ENCODE results near the gene PLK3.

The PLK3 gene

GRCh38 chr1:44848456-44849181, 48.4 kb downstream of the PLK3 start:
- Mint-ChIP-seq H3K36me3 (ENCODE audit: low read depth) (peaks cover 16% of the 10 kb centered on the region), H3K4me3 (no peak overlapping the region), H3K9me3 (peaks cover 3% of the 10 kb centered on the region), H3K4me1 (peaks cover 25% of the 10 kb centered on the region), H3K27me3 (ENCODE audit: low read depth, poor library complexity) (peaks cover 9% of the 10 kb centered on the region), H3K27ac (peak overlapping the region; percentile 88)
- no peak for DNase-seq
- TF ChIP-seq, protein P1, sequence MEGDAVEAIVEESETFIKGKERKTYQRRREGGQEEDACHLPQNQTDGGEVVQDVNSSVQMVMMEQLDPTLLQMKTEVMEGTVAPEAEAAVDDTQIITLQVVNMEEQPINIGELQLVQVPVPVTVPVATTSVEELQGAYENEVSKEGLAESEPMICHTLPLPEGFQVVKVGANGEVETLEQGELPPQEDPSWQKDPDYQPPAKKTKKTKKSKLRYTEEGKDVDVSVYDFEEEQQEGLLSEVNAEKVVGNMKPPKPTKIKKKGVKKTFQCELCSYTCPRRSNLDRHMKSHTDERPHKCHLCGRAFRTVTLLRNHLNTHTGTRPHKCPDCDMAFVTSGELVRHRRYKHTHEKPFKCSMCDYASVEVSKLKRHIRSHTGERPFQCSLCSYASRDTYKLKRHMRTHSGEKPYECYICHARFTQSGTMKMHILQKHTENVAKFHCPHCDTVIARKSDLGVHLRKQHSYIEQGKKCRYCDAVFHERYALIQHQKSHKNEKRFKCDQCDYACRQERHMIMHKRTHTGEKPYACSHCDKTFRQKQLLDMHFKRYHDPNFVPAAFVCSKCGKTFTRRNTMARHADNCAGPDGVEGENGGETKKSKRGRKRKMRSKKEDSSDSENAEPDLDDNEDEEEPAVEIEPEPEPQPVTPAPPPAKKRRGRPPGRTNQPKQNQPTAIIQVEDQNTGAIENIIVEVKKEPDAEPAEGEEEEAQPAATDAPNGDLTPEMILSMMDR (IDR thresholded peaks at IDR 0.05), result no peak

DNA sequence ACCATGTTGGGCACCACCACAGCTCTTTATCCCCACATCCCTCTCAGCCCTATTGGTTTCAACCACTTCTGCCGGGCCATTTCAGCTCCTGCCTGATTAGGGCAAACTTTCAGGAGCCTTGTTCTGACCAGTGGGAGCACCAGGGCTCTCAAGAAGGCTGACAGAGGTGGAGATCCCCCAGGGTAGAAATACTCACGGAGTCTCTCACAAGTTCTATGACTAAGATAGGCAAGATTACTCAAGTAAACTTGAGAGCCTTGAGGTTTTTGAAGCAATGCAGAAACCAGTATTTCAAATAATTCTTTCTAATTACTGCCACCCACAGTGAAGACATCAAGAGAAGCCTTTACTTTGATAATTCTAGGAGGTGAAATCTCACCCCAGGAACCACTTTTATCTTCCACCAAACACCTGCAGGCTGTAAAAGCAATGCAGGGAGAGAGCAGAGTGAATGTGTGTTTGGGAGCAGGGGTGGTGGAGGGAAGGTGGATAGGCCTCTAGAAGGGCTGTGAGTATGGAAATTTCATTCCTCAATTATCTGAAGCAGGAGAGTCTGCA, 49.5 kb downstream of the PLK3 start:
- Mint-ChIP-seq H3K27me3 (ENCODE audit: low read depth, poor library complexity) (peaks cover 4% of the 10 kb centered on the region), H3K36me3 (ENCODE audit: low read depth) (peaks cover 22% of the 10 kb centered on the region), H3K4me1 (peaks cover 25% of the 10 kb centered on the region), H3K9me3 (peaks cover 1% of the 10 kb centered on the region), H3K4me3 (no peak overlapping the region), H3K27ac (peak overlapping the region; percentile 27)
- TF ChIP-seq, protein P1 (IDR thresholded peaks at IDR 0.05), result no peak
- DNase-seq, result no peak

GRCh38 chr1:44851308-44851707, 51.1 kb downstream of the PLK3 start:
- H3K27me3 Mint-ChIP-seq (ENCODE audit: low read depth, poor library complexity), result no peaks in the 10 kb centered on the region
- no peaks in the 10 kb centered on the region for H3K9me3 Mint-ChIP-seq
- H3K4me3 Mint-ChIP-seq, result no peak overlapping the region
- peaks cover 35% of the 10 kb centered on the region for H3K36me3 Mint-ChIP-seq (ENCODE audit: low read depth)
- no peak overlapping the region for H3K27ac Mint-ChIP-seq
- DNase-seq, result no peak
- peaks cover 25% of the 10 kb centered on the region for H3K4me1 Mint-ChIP-seq
- TF ChIP-seq, protein P1 (IDR thresholded peaks at IDR 0.05), result no peak

DNA sequence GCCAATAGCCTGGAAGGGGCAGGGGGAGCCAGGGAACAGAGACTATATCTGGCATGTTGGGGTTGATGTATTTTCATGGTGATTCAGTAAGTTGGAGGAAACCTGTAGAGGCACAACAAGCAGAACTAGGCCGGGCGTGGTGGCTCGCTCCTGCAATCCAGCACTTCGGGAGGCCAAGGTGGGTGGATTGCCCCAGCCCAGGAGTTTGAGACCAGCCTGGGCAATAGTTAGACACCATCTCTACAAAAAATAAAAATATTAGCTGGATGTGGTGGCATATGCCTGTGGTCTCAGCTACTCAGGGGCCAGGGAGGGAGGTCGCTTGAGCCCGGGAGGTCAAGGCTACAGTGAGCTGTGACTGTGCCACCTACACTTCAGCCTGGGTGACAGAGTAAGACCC, 53.0 kb downstream of the PLK3 start:
- H3K27ac Mint-ChIP-seq, result no peak overlapping the region
- no peaks in the 10 kb centered on the region for H3K27me3 Mint-ChIP-seq (ENCODE audit: low read depth, poor library complexity)
- peaks cover 20% of the 10 kb centered on the region for H3K4me1 Mint-ChIP-seq
- peaks cover 51% of the 10 kb centered on the region for H3K36me3 Mint-ChIP-seq (ENCODE audit: low read depth)
- TF ChIP-seq, protein P1 (IDR thresholded peaks at IDR 0.05), result no peak
- H3K9me3 Mint-ChIP-seq, result no peaks in the 10 kb centered on the region
- no peak for DNase-seq
- H3K4me3 Mint-ChIP-seq, result no peak overlapping the region

GRCh38 chr1:44854970-44855369, 54.8 kb downstream of the PLK3 start:
- H3K27ac Mint-ChIP-seq, result no peak overlapping the region
- H3K27me3 Mint-ChIP-seq (ENCODE audit: low read depth, poor library complexity), result no peaks in the 10 kb centered on the region
- no peaks in the 10 kb centered on the region for H3K9me3 Mint-ChIP-seq
- TF ChIP-seq, protein P1 (IDR thresholded peaks at IDR 0.05), result no peak
- no peak overlapping the region for H3K4me3 Mint-ChIP-seq
- peaks cover 53% of the 10 kb centered on the region for H3K36me3 Mint-ChIP-seq (ENCODE audit: low read depth)
- no peak for DNase-seq
- H3K4me1 Mint-ChIP-seq, result peaks cover 2% of the 10 kb centered on the region

All from nephron progenitor cell (in vitro differentiated cells).